Measurements from ENCODE around the gene LBR.

Gene LBR

GRCh38 chr1:225428068-225428880 is 436 bp upstream of the LBR start:
- peak overlapping the region; percentile 60 to 94 (median 87) for H3K4me3 ChIP-seq
- H3K27ac ChIP-seq, result peak overlapping the region; percentile 35 to 95 (median 87)

GRCh38 chr1:225426395-225427234 is 1.2 kb downstream of the LBR start:
- Histone ChIP-seq H3K27ac (peak overlapping the region in 20 of 21 experiments; percentile 62 to 95 (median 88)), H3K4me3 (peak overlapping the region; percentile 60 to 94 (median 87))

- peak overlapping the region in 2 of 21 experiments; percentile 26 to 86 for H3K27ac ChIP-seq
Observed at GRCh38 chr1:225425201-225425786, 2.5 kb downstream of the LBR start.

GRCh38 chr1:225424562-225425200 is 3.2 kb downstream of the LBR start:
- Histone ChIP-seq H3K4me3 (peak overlapping the region in 1 of 7 experiments; percentile 3), H3K27ac (peak overlapping the region in 1 of 21 experiments; percentile 26)

More at GRCh38 chr1:225425201-225425786, 2.5 kb downstream of the LBR start:
- H3K4me3 ChIP-seq, result no peak overlapping the region

- Histone ChIP-seq H3K27ac (no peak overlapping the region), H3K4me3 (no peak overlapping the region)
Observed at GRCh38 chr1:225423518-225423855, 4.4 kb downstream of the LBR start.

GRCh38 chr1:225422795-225423517 is 4.9 kb downstream of the LBR start:
- Histone ChIP-seq H3K27ac (no peak overlapping the region), H3K4me3 (no peak overlapping the region)

- Histone ChIP-seq H3K27ac (peak overlapping the region in 1 of 21 experiments; percentile 8), H3K4me3 (no peak overlapping the region)
Observed at GRCh38 chr1:225422031-225422605, 5.7 kb downstream of the LBR start.

GRCh38 chr1:225418598-225418997 is 9.2 kb downstream of the LBR start:
- H3K27ac ChIP-seq, result no peak overlapping the region
- H3K4me3 ChIP-seq, result no peak overlapping the region

GRCh38 chr1:225418059-225418458 is 9.8 kb downstream of the LBR start:
- Histone ChIP-seq H3K27ac (no peak overlapping the region), H3K4me3 (no peak overlapping the region)

GRCh38 chr1:225415967-225416745 is 11.7 kb downstream of the LBR start:
- no peak overlapping the region for H3K27ac ChIP-seq
- no peak overlapping the region for H3K4me3 ChIP-seq

- H3K27ac ChIP-seq, result no peak overlapping the region
- H3K4me3 ChIP-seq, result no peak overlapping the region
Observed at GRCh38 chr1:225415307-225415706, 12.5 kb downstream of the LBR start.

GRCh38 chr1:225413708-225414375 is 14.0 kb downstream of the LBR start:
- no peak overlapping the region for H3K4me3 ChIP-seq
- H3K27ac ChIP-seq, result no peak overlapping the region

GRCh38 chr1:225412803-225413351 is 15.0 kb downstream of the LBR start:
- Histone ChIP-seq H3K4me3 (no peak overlapping the region), H3K27ac (no peak overlapping the region)

GRCh38 chr1:225412321-225412720 is 15.5 kb downstream of the LBR start:
- Histone ChIP-seq H3K4me3 (no peak overlapping the region), H3K27ac (no peak overlapping the region)

- Histone ChIP-seq H3K27ac (no peak overlapping the region), H3K4me3 (no peak overlapping the region)
Observed at GRCh38 chr1:225410036-225410435, 17.8 kb downstream of the LBR start.

GRCh38 chr1:225409051-225409450 is 18.8 kb downstream of the LBR start:
- Histone ChIP-seq H3K4me3 (no peak overlapping the region), H3K27ac (no peak overlapping the region)

GRCh38 chr1:225408249-225408648 is 19.6 kb downstream of the LBR start:
- H3K27ac ChIP-seq, result no peak overlapping the region
- H3K4me3 ChIP-seq, result no peak overlapping the region
